Bronchial epithelial cell (primary cell): ENCODE data around the gene ALDH1A2. TPM values are rescaled to one million over a fixed set of nuclear protein-coding genes. Genes with fewer than 3 reads are reported as not detected.

Experiments
- DNase-seq: peaks from one replicate; pipeline ENCODE4 v3.0.0-alpha.2; 2010; ENCODE audit warnings: low read depth
- FAIRE-seq: peaks from 2 replicates; lab custom pipeline; 2011; peaks lifted over from hg19 to GRCh38; lab: Jason Lieb, UNC
- H3K27me3 ChIP-seq: 2 replicates; pipeline ENCODE4 v1.5.1; 2011; ENCODE audit warnings: low read length; ENCODE audit not compliant: control insufficient read depth, insufficient read depth
- H3K36me3 ChIP-seq: 2 replicates; pipeline ENCODE4 v1.5.1; 2011; ENCODE audit warnings: low read length; ENCODE audit not compliant: control insufficient read depth, insufficient read depth
- H3K4me3 ChIP-seq: 2 replicates; pipeline ENCODE4 v1.5.1; 2011; ENCODE audit warnings: mild to moderate bottlenecking, low read depth, low read length, control low read depth
- CTCF ChIP-seq: IDR thresholded peaks from 2 replicates; pipeline ENCODE4 v1.5.1; 2011; ENCODE audit warnings: mild to moderate bottlenecking, moderate library complexity, low read length, control low read depth, inconsistent platforms; ENCODE audit not compliant: insufficient read depth, severe bottlenecking
- total RNA-seq: library from RNA; depleted of rRNA; stranded (reverse); fragments of >200 nt; gene quantifications from 2 replicates; pipeline ENCODE4 v1.2.1, GENCODE V29; 2014

The ALDH1A2 gene
- total RNA-seq, 1 donor from 2014 or later, result 0.79 TPM

- DNase-seq (no peak), FAIRE-seq (no peak)
- no peak overlapping the region for H3K4me3 ChIP-seq
- H3K27me3 ChIP-seq, result peaks cover 16% of the 10 kb centered on the region
- H3K36me3 ChIP-seq, result no peaks in the 10 kb centered on the region
- no peak for TF ChIP-seq CTCF
These were observed 3.3 kb downstream of the ALDH1A2 start for GRCh38 chr15:58062175-58062574.

DNA sequence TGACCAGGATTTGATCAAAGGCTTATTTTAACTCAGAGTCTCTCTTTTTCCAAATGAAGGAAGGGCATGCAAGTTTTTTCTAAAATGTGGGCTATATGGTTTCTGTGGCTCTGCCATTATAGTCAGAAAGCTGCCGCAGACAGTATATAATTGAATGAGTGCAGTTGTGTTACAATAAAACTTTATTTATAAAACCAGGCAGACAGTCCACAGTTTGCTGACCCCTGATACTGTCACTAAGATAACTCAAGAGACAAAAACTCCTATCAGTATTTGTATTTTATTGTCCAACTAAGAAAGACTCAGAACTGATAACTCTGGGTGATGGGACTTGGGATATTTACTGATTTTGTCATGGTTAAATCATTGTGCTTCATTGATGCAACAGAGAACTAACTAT is 4.9 kb downstream of the ALDH1A2 start:
- peaks cover 13% of the 10 kb centered on the region for H3K27me3 ChIP-seq
- no peak for FAIRE-seq

GRCh38 chr15:58058729-58059128 is 6.8 kb downstream of the ALDH1A2 start:
- FAIRE-seq, result no peak

More for the DNA sequence above, 4.9 kb downstream of the ALDH1A2 start:
- no peaks in the 10 kb centered on the region for H3K36me3 ChIP-seq
- no peak for TF ChIP-seq CTCF
- no peak overlapping the region for H3K4me3 ChIP-seq
- no peak for DNase-seq

GRCh38 chr15:58058073-58058472 is 7.4 kb downstream of the ALDH1A2 start:
- FAIRE-seq, result no peak
- no peak for DNase-seq
- H3K27me3 ChIP-seq, result no peaks in the 10 kb centered on the region
- no peaks in the 10 kb centered on the region for H3K36me3 ChIP-seq
- no peak for TF ChIP-seq CTCF
- no peak overlapping the region for H3K4me3 ChIP-seq

More at GRCh38 chr15:58058729-58059128, 6.8 kb downstream of the ALDH1A2 start:
- no peaks in the 10 kb centered on the region for H3K27me3 ChIP-seq
- no peak overlapping the region for H3K4me3 ChIP-seq
- no peak for TF ChIP-seq CTCF
- no peak for DNase-seq
- H3K36me3 ChIP-seq, result no peaks in the 10 kb centered on the region

DNA sequence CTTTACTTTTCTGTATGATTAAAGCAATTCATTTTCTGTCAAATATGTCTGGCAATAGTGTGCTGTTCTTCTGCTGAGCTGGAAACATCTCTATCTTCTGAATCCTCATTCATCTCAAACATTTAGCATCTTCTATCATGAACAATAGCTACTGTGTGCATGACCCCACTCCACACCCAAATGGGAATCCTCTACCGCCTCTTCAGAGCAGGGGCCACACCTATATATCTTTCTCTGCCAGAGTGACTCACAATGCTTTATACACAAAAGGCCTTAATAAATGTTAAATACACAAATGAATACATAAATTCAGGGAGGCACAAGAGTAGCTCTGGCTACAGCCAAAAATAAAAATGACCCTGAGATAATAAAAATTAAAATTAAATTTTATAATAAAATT is 8.0 kb downstream of the ALDH1A2 start:
- DNase-seq (peak; percentile 57), FAIRE-seq (no peak)
- Histone ChIP-seq H3K4me3 (no peak overlapping the region), H3K27me3 (no peaks in the 10 kb centered on the region), H3K36me3 (no peaks in the 10 kb centered on the region)
- TF ChIP-seq CTCF, result no peak

DNA sequence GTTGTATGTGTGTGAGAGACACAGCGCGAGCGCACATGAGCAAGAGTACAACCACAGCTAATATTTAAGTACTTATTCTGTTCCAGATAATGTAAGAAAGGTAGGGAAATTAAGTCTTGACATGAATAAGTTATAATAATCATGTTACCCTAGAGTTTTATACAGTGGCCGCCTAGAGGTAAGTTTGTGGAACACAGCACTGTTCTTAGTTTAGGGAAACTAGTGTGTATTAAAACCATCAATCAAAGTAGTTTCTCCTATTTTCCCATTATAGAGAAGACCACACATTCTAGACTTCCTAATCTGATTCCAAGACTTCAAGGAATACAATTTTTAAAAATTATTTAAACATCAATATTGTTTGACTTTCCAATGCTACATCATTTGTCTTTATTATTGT is 9.5 kb downstream of the ALDH1A2 start:
- Histone ChIP-seq H3K36me3 (no peaks in the 10 kb centered on the region), H3K4me3 (no peak overlapping the region)
- FAIRE-seq, result no peak

More for the DNA sequence above, 9.5 kb downstream of the ALDH1A2 start:
- DNase-seq, result no peak
- no peaks in the 10 kb centered on the region for H3K27me3 ChIP-seq
- no peak for TF ChIP-seq CTCF
